ENCODE results near the gene GRAP2. TPM values are rescaled to one million over a fixed set of nuclear protein-coding genes. Genes with fewer than 3 reads are reported as not detected.

GRAP2 gene
- total and polyA plus RNA-seq, 2 donors (not counting 3 experiments of a cell fraction or from before 2014, with no cell fraction given), result 0.04 TPM; not detected in 1

GRCh38 chr22:39967103-39967829 lies 66.4 kb downstream of the GRAP2 start:
- no peak overlapping the region for H3K27ac ChIP-seq (ENCODE audit: insufficient read depth, low read depth, low read length)
- BruUV-seq (replicated peaks), result no TSS peak
- CTCF ChIA-PET, result interaction anchor here (0.8 to 1.7 kb wide), 3 partner anchors 46 to 432 kb away, joined by 3 to 6 read pairs (median 3); no protein-coding TSS in a partner anchor
- no peaks in the 10 kb centered on the region for H3K79me2 ChIP-seq (ENCODE audit: control insufficient read depth, insufficient read depth, low read length)
- intact Hi-C loops (cut with micrococcal nuclease), result no loop called here
- no peak overlapping the region for H2AFZ ChIP-seq (ENCODE audit: low read depth, low read length)
- no peaks in the 10 kb centered on the region for H3K4me1 ChIP-seq (ENCODE audit: control insufficient read depth, extremely low read depth, insufficient read depth, low read length)
- H4K20me1 ChIP-seq (replicated peaks; ENCODE audit: control insufficient read depth, extremely low read depth, insufficient read depth, low read length), result no peaks in the 10 kb centered on the region
- H3K4me3 ChIP-seq (replicated peaks in 1 of 3; ENCODE audit: insufficient read depth in 1 of 3, low read depth in 1 of 3, low read length in 3 of 3), result no peak overlapping the region
- peak; percentile 40 for DNase-seq (ENCODE audit: low read depth, low spot score)
- H3K4me2 ChIP-seq (ENCODE audit: insufficient read depth, low read length), result no peak overlapping the region
- TF ChIP-seq GATA2 (IDR thresholded peaks at IDR 0.05; ENCODE audit: insufficient read depth, insufficient read length, low read depth, low read length) (no peak), MYC (IDR thresholded peaks at IDR 0.05; ENCODE audit: low read depth, low read length) (no peak), FOS (IDR thresholded peaks at IDR 0.05; ENCODE audit: borderline replicate concordance, insufficient read depth, low read length) (peak; percentile 12)
- TF ChIP-seq, protein P1, sequence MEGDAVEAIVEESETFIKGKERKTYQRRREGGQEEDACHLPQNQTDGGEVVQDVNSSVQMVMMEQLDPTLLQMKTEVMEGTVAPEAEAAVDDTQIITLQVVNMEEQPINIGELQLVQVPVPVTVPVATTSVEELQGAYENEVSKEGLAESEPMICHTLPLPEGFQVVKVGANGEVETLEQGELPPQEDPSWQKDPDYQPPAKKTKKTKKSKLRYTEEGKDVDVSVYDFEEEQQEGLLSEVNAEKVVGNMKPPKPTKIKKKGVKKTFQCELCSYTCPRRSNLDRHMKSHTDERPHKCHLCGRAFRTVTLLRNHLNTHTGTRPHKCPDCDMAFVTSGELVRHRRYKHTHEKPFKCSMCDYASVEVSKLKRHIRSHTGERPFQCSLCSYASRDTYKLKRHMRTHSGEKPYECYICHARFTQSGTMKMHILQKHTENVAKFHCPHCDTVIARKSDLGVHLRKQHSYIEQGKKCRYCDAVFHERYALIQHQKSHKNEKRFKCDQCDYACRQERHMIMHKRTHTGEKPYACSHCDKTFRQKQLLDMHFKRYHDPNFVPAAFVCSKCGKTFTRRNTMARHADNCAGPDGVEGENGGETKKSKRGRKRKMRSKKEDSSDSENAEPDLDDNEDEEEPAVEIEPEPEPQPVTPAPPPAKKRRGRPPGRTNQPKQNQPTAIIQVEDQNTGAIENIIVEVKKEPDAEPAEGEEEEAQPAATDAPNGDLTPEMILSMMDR (IDR thresholded peaks at IDR 0.05; ENCODE audit: extremely low read depth in 1 of 2, insufficient read depth in 1 of 2, low read depth in 1 of 2, low read length in 2 of 2), result no peak
- POLR2A ChIA-PET, result no interaction called here
- dilution Hi-C loops (cut with MboI; ENCODE audit: extremely low pct_ligation_motif_present, low sequenced_read_pairs), result no loop called here
- no peak overlapping the region for H3K9ac ChIP-seq (replicated peaks; ENCODE audit: extremely low read depth, insufficient read depth, low read length)
- peaks cover 2 to 4% of the 10 kb centered on the region in 2 experiments for H3K27me3 ChIP-seq (ENCODE audit: control insufficient read depth in 2 of 2, insufficient read depth in 2 of 2, low read length in 2 of 2)
- peak; percentile 50 for FAIRE-seq
- no peaks in the 10 kb centered on the region for H3K9me1 ChIP-seq (replicated peaks; ENCODE audit: control insufficient read depth, extremely low read depth, insufficient read depth, low read length)
- no peaks in the 10 kb centered on the region for H3K36me3 ChIP-seq (ENCODE audit: control insufficient read depth in 2 of 2, extremely low read depth in 1 of 2, insufficient read depth in 2 of 2, low read length in 2 of 2)
- H3K9me3 ChIP-seq (replicated peaks; ENCODE audit: control insufficient read depth, insufficient read depth, low read length), result no peaks in the 10 kb centered on the region

Data from endothelial cell of umbilical vein (primary cell).